Measurements from ENCODE around the gene BRPF1.
A peak's percentile ranks its signal among the peaks of the same experiment; 100 is the strongest.
"Not testable (repeated sequence)": the region's sequence is repeated elsewhere in the genome, so short reads cannot be mapped to it uniquely, and the experiment has no call there.

Gene BRPF1

DNA sequence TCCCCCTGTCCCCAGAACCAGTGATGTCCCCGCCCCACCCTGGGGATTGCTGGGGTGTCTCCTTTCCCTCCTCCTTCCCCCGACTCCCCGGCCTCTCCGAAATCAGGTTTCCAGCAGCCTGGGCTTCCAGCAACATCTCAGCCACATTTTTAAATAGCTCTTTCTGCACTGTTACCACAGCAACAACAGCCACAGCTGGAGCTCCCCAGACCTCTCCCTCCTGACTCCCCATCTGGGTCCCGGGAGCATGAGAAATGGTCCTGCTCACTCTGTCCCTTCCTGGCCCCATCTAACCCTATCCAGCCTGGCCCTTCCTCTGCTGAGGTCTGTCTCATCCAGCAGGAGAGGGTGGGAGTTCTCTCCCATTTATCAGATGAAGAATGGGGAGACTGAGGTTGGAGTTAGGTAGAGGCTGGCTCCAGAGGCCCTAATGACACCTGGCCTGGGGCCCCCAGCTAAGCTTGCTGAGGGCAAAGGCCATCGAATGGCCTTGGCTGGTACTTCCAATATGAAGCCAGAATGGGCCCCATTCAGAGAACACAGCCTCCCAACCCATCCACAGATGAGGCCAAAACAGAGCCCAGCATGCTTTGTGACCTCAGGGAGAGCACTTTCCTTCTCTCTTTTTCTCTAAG is 36.7 kb downstream of the BRPF1 start:
- DNase-seq (ENCODE audit: low spot score) = peak; percentile 37

DNA sequence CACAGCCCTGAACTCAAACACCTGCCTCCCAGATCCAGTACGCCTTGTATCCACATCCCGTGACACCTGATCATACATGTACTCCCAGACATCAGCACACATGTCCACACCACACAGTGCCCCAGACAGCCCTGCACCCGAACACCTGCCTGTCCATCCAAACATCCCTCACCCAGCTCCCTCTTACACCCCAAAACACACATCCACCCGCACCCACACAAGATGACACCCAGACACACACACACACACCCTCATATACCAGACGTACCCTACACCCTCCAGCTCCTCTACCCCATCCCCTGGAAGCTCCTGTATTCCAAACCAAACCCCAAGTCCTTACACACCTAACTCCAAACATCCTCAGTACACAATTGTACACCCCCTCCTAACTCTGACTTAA is 37.5 kb downstream of the BRPF1 start:
- no peak for DNase-seq (ENCODE audit: low spot score)

DNA sequence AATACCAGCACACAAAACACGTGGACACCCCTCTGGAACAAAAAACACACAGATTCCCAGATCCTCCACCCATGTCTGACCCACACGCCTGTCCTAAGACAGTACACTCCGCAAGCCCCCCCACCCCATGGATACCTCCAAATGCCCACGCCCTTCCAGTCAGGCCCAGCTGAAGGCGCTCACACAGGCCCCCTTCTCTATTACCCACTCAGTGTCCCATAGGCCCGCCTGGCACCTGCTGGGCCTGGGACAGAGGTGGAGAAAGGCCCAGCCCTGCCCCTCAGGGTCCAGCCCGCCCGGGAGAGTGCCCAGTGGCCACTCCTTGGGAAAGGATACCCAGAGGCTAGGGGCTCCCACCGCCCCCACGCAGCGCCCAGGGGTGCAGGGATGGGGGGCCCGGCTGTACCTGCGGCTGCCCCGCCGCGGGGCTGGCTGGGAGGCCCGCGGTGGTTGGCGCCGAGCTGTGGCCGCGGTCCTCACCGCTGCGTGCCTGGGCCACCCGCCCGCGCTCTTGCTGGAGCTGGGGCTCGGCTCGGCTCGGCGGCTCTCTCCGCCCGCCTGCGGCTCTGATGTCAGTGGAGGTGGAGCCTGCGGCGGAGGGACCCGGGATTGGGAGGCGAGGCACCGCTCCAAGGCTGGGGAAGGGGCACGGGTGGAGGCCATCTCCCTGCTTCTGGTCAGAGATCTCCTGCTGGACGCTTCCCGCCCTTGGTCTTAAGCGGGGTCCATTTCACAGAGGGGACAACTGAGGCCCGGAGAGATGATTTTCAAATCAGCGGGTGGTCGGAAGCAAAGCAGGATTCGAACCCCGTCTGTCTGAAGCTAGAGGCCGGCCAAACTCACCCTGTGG is 38.1 kb downstream of the BRPF1 start, which contains the start of gene CAMK1:
TSS of gene CAMK1 (minus strand) at position 522 of the 850 bp plus-strand sequence. CDS start 2,198 bp downstream, outside the sequence.
- peak; percentile 92 for DNase-seq (ENCODE audit: low spot score)

DNA sequence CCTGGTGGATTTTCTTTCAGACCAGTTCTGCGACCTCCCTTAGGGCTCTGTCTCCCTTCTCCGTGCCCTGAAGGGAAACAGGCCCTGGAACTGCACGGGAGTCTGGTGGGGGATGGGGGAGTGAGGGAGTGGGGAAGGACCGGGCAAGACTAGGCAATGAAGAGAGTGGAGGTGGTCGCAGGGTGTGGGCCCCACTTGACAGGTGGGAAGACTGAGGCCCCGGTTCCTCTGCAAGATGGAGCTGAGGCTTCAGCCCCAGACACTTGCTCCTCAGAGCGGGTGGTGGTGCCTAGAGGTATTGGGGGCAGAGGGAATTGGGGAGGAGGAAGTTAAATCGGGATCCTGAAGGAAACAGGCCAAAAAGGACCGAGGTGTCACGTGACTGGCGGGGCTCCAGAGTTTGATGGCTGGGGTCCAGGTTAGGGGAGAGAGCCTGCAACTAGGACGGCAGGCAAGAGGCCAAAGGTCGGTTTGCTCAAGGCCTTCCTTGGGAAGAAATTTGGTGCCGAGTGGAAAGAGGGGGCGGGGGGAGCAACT is 38.8 kb downstream of the BRPF1 start:
- no peak for DNase-seq (ENCODE audit: low spot score)

DNA sequence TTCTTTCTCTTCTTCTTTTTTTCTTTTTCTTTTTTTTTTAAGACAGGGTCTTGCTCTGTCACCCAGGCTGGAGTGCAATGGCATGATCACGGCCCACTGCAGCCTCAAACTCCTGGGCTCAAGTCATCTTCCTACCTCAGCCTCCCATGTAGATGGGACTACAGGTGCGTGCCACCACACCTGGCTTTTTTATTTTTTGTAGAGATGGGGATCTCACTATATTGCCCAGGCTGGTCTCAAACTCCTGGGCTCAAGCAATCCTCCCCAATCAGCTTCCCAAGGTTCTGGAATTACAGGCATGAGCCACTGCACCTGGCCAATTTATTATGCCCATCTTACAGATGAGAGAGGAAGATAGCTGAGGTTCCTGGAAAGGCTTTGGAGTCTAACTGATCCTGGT is 39.5 kb downstream of the BRPF1 start:
- DNase-seq (ENCODE audit: low spot score) = not testable (repeated sequence)

DNA sequence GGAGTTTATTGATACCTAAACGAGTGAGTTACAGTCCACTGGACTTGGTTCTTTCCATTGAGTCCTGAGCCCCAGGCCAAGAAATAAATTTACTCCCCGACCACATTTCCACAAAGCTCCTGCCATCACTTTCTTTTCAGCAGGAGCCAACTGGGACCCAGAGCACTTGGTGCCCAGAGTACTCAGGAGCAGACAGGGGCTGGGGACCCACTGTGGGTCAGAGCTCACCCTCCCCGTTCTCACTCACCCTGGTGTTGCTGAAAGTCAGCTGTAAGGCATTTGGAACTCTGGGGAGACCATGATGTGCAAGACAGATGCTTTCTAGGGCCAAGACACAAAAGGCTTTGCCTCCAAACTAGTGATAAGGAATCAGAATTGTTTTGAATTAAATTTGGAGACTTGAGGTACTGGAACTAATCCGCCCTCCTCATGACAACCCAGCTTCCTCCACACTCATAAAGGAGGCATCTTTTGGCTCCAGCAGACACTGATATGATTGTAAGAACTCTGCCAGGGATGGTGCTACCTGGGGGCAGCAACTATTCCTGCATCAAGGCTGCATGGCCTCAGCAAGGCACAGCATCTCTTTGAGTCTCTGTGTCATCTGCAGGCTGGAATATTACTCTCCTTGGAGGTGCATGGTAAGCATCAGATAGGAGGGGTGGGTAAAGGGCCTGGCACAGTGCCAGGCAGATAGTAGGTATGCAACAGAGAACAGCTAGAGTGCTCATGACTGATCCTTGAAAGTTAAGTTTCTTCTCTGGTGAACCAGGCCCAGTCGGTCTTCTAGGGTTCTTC is 45.6 kb downstream of the BRPF1 start:
- DNase-seq (ENCODE audit: low spot score) = no peak

DNA sequence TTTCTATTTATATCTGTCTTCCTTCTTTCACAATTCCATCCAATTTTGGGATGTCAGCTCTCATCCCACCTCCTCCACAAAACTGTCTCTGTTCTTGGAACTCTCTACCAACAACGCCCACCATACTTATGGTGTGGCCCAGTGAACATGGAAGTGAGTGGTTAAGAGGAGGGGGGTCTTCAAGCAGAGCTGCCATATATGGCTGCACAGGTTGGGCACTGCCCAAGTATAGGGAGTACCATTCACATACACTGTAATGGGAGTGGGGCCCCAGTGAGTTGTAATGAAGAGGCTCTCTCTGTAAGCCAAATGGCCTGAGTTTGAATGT is 46.1 kb downstream of the BRPF1 start:
- DNase-seq (ENCODE audit: low spot score) = no peak

DNA sequence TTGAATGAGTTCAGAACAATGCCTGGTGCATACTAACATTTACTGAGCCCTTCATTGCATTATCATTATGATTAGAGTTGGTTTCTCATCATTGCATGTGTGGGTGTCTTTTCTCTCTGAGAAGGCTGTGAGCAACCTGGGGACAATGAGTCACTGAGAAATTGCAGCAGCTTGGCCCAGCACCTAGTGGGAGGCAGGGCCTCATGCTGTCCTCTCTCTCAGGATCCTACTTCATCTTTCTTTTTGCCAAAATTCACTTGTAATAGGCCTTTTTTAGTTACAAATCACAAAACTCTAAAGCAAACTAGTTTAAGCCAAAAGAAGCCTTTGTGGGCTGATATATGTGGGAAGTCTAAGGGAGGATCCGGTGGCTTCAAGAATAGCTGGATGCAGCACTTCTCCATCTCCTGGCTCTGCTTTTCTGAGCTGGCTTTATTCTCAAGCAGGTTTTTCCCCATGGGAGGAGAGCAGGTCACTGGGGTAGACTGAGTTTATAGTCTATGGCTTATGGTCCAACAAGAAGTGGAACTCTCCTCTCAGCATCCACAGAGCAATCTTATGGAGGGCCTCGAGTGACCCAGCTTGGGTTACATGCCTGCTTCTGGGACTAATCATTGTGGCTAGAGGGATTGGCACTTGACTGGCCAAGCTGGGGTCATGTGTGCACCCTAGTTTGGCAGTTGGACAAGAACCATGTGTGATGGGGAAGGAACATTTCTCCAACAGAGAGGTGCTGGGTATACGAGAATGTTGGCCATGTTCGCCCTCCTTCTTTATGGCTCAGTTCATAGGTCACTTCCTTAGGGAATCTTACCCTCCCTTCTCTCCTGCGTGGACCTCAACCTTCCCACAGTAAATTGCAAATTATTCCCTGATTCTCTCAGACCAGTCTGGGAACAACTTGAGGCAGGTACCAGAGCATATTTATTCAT is 46.9 kb downstream of the BRPF1 start:
- peak; percentile 62 for DNase-seq (ENCODE audit: low spot score)

DNA sequence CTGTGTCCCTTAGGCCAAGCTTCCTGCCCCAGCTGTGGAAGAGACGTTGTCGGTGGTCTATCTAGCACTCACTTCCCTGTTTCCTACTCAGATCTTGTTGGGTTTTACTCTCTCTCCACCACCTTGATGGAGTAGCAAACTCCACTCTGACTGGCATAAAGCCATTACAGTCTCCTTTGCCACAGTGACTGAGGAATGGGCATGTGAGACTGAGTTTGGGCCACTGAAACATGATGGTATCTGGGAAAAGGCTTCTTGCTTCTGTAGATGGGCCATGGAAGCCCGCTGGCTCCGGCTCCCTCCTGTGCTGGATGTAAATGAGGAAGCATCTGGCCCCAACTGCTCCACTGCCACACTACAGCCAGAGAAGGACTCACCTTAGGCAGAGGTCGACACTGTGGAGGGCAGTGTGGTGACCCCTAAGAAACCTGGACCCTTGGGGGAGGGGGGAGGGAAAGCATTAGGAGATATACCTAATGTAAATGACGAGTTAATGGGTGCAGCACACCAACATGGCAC is 47.6 kb downstream of the BRPF1 start:
- no peak for DNase-seq (ENCODE audit: low spot score)

DNA sequence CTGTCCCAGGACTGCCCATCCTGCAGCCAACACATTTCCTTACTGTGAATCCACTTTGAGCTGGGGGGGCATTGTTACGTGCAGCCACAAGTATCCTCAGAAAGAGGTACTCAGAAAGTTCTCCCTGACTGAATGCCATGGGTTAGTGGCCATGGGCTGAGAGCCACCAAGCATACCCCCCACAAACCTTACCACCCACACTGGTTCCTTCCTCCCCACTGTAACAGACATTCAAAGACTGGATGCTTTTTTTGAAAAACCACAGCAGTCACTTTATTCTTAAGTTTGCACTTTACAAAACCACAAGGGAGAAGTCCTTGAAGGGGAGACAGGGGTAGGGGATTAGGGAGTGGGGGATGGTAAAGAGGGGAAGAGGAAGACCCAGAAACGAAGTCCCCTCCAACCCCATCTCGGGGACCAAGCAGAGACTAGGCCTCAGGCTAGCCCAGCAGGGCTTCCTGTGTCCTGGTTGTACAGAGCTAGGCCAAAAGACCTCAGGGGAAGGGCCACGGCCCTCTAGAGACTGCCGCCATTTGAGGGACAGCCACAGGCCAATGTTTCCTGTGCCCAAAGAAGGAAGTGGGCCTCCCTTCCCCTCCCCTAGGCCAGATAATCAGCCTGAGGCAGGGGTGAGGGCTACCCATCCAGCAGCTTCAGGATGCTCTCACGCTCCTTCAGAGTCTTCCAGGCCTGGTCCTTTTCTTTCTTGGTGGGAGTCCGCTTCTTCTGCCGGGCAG is 48.4 kb downstream of the BRPF1 start:
- no peak for DNase-seq (ENCODE audit: low spot score)

DNA sequence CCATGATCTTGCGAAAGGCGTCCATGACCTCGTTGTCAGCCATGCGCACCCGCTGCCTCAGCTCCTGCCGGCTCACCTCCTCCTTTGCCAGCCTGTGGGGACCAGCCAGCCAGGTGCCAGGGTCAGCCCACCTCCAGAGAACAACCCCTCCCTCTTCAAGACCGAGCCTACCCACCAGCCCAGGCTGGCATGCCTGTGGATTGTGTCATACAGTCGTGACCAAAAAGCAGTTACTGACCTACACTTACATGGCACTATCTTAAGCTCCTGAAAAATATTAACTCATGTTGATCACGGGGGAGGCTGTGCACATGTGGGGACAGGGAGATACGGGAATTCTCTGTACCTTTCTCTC is 48.9 kb downstream of the BRPF1 start:
- DNase-seq (ENCODE audit: low spot score) = no peak

DNA sequence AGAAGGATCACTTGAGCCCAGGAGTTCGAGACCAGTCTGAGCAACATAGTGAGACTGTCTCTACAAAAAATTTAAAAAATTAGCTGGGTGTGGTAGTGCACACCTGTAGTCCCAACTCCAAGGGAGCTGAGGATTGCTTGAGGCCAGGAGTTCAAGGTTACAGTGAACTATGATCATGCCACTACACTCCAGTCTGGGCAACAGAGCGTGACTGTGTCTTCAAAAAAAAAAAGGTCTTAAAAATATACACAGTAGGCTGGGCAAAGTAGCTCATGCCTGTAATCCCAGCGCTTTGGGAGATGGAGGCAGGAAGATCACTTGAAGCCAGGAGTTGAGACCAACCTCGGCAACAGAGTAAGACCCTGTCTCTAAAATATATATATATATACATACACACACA is 49.4 kb downstream of the BRPF1 start:
- DNase-seq (ENCODE audit: low spot score) = no peak

DNA sequence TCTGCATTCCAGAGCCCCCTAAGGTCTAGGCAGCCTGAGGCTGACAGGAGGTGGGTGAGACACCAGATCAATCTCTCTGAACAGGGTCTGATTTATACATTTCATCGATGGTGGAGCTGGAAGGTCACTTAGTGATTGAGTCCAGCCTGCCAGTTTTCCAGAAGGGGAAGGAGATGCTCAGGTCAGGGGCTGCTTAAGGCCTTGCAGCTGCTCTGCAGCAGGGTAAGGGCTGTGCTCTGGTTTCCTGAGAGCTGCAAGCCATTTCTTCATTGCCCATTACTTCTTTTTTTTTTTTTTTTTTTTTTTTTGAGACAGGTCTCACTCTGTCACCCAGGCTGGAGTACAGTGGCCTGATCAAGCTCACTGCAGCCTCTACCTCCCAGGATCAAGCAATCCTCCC is 50.0 kb downstream of the BRPF1 start:
- no peak for DNase-seq (ENCODE audit: low spot score)

DNA sequence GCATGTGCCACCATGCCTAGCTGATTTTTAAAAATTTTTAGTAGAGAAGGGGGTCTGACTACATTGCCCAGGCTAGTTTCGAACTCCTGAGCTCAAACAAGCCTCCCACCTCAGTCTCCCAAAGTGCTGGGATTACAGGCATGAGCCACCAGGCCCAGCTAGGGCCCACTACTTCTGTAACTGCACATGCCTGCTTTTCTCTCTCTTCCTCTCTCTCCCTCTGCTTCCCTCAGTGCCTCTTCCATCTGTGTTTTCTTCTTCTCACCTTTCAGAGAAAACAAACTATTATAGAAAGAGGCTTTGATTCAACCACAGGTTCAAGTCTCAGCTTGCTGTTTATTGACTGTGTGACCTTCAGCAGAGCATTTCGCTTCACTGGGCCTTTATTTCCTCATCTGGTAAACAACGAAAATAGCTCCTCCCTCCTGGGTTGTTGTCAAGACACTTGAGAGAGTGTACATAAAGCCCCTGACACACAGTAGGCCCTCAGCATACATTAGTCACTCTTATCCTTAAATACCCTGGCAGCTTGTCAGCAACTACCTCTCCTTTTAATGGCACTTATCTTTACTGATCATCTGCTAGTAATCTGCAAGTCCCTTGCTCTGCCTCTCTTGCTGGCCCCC is 50.6 kb downstream of the BRPF1 start:
- no peak for DNase-seq (ENCODE audit: low spot score)

DNA sequence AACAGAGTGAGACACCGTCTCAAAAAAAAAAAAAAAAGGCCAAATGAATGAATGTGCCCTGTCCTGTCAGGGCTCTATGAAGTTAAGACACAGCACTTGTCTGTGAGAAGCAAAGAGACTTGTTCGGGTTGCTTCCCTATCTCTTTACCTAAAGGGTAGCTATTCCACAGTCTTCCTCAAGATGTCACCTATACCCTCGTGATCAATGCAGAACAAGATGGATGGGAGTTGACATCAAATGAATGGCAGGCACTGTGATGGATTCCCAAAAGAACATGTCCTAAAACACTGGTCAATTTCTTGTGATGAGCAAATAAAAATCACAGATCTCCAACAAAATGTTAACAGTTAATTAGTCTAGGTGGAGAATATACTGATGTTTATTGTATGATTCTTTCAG is 51.2 kb downstream of the BRPF1 start:
- DNase-seq (ENCODE audit: low spot score) = no peak

DNA sequence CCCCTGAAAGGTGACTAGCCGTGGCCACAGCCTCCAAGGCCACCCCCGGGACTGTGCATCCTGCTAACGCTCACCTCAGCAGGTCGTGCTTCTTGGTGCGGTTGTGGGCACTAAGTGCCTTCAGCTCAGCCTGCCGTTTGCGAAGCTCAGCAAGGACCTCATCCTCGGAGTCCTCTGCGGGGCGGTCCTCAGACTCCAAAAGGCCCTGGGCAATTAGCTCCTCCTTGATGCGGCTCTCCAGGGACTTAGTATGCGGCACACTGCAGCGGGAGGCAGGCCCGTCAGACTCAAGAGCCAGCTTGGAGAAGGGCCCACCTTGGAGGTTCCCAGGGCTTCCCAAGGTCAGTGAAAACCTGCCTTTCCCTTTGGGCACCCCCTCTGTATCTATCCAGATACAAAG is 52.4 kb downstream of the BRPF1 start:
- DNase-seq (ENCODE audit: low spot score) = no peak

DNA sequence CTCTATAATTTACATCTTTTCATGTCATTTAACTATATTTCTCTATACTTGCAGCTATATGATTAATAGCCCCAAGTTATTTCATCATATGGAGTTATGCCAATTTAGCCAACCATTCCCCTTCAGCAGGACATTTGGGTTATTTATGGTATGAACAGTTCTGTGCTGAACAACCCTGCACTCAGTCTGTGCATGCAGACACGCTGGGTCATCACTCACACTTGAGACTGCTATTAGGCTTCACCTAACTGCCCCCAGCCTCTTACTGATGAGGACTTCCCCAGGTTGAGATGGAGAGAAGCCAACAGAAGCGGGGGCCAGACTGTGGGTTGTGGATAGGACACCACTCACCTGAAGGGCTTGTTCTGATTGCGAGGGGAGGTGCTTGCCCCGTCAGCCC is 53.4 kb downstream of the BRPF1 start:
- no peak for DNase-seq (ENCODE audit: low spot score)

DNA sequence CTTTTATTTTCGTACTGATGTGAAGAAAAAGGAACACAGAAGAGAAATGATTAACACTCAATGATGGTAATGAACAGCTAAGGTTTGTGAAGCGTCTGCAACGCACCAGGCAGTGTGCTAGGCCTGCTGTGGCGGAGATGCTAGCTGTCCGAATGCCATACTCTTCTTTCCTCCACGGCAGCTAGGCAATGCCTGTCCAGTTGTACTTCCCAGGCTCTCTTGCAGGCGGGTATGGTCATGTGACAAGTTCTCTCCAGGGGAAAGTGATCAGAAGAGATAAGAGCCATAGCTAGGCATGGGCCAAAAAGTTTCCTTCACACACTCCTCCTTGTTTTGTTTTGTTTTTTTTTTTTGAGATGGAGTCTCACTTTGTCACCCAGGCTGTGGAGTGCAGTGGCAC is 54.1 kb downstream of the BRPF1 start:
- no peak for DNase-seq (ENCODE audit: low spot score)

DNA sequence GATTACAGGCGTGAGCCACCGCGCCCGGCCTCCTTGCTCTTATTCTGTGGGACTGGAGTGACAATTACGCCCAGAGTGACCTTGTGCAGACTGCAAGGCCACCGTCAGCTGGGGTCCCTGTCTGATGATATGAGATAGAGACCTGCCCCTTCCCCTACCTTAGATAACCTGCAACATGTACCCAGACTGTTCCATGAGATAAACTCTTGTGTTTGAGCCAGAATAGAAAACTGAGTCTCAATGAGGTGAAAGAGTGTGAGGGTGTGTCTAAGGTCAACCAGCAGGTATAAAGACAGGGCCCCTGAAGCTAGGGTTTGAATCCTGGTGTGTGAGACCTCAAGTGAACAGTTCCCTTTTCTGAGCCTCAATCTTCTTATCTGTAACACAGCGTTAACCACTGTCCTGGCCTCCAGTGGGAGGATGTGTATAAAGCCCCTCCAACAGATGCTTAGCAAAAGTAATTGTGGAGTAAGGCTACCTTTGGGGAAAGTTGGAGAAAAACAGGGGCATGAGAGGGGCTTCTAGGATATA is 54.7 kb downstream of the BRPF1 start:
- DNase-seq (ENCODE audit: low spot score) = no peak
